GM23338 (cell line): ENCODE measurements around the gene PSMD2. TPM values are rescaled to one million over a fixed set of nuclear protein-coding genes. Genes with fewer than 3 reads are reported as not detected.

Experiments
- ATAC-seq: fragments of 200-7000 bp; cut with Tn5 transposase; 3 replicates; pipeline ENCODE4 v1.9.1; 2020
- DNase-seq: peaks from one replicate; pipeline ENCODE4 v3.0.0-alpha.2; 2015; ENCODE audit warnings: low spot score
- H2AFZ ChIP-seq: fragments of 200-600 bp; sonication (generic); 2 replicates; pipeline ENCODE4 v1.8.0; 2016; ENCODE audit warnings: antibody characterized with exemption, mild to moderate bottlenecking, moderate library complexity
- H3F3A ChIP-seq: fragments of 200-600 bp; sonication (generic); replicated peaks from 2 replicates; pipeline ENCODE4 v1.8.0; 2017; ENCODE audit warnings: antibody characterized with exemption, mixed run types, low read depth
- H3K27ac ChIP-seq: fragments of 200-600 bp; sonication (generic); 2 replicates; pipeline ENCODE4 v1.6.1; 2016; ENCODE audit warnings: low read depth
- H3K27me3 ChIP-seq: fragments of 200-600 bp; sonication (generic); 2 replicates; pipeline ENCODE4 v1.8.0; 2016; ENCODE audit warnings: mild to moderate bottlenecking, mixed run types, moderate library complexity; ENCODE audit not compliant: insufficient read depth
- H3K36me3 ChIP-seq: fragments of 200-600 bp; sonication (generic); 2 replicates; pipeline ENCODE4 v1.8.0; 2016; ENCODE audit warnings: mild to moderate bottlenecking; ENCODE audit not compliant: insufficient read depth
- H3K4me1 ChIP-seq: fragments of 200-600 bp; sonication (generic); 2 replicates; pipeline ENCODE4 v1.8.0; 2016; ENCODE audit warnings: mild to moderate bottlenecking, moderate library complexity; ENCODE audit not compliant: insufficient read depth
- H3K4me2 ChIP-seq: fragments of 200-600 bp; sonication (generic); 2 replicates; pipeline ENCODE4 v1.7.1; 2017; ENCODE audit warnings: mixed run types
- H3K4me3 ChIP-seq: fragments of 200-600 bp; sonication (generic); 2 replicates; pipeline ENCODE4 v1.6.1; 2016; ENCODE audit warnings: mixed run types
- H3K79me2 ChIP-seq: fragments of 200-600 bp; sonication (generic); replicated peaks from 2 replicates; pipeline ENCODE4 v1.8.0; 2017; ENCODE audit warnings: mild to moderate bottlenecking; ENCODE audit not compliant: insufficient read depth
- H3K9me2 ChIP-seq: fragments of 200-600 bp; sonication (generic); 2 replicates; pipeline ENCODE4 v1.8.0; 2017; ENCODE audit not compliant: insufficient read depth
- H4K20me1 ChIP-seq: fragments of 200-600 bp; sonication (generic); replicated peaks from 2 replicates; pipeline ENCODE4 v1.8.0; 2017; ENCODE audit warnings: mild to moderate bottlenecking; ENCODE audit not compliant: insufficient read depth
- H3K27ac Mint-ChIP-seq: 2 replicates; pipeline ENCODE4 v1.8.0; 2020; ENCODE audit warnings: inconsistent platforms, mild to moderate bottlenecking, moderate library complexity, mixed read lengths
- H3K27me3 Mint-ChIP-seq: 3 replicates; pipeline ENCODE4 v1.8.0; 2022; ENCODE audit warnings: low read depth, mild to moderate bottlenecking, moderate library complexity, mixed read lengths, inconsistent platforms; ENCODE audit not compliant: insufficient read depth, poor library complexity
- H3K36me3 Mint-ChIP-seq: 3 replicates; pipeline ENCODE4 v1.8.0; 2021; ENCODE audit warnings: low read depth, mild to moderate bottlenecking, inconsistent platforms, moderate library complexity, mixed read lengths
- H3K4me1 Mint-ChIP-seq: 3 replicates; pipeline ENCODE4 v1.8.0; 2020; ENCODE audit warnings: mild to moderate bottlenecking, inconsistent platforms, mixed read lengths
- H3K4me3 Mint-ChIP-seq: 3 replicates; pipeline ENCODE4 v1.8.0; 2021; ENCODE audit warnings: moderate library complexity, mild to moderate bottlenecking, inconsistent platforms, mixed read lengths
- H3K9me3 Mint-ChIP-seq: 3 replicates; pipeline ENCODE4 v1.8.0; 2020; ENCODE audit warnings: moderate library complexity, mild to moderate bottlenecking, inconsistent platforms, mixed read lengths
- CREB1 ChIP-seq: fragments of 250-450 bp; sonication (Bioruptor Pico); IDR thresholded peaks from 2 replicates; pipeline ENCODE4 v1.5.0; 2020; ENCODE audit warnings: low read depth, mild to moderate bottlenecking, moderate library complexity
- CTCF ChIP-seq, 2 experiments: fragments of 200-600 bp in 1 of 2; sonication (generic) in 1 of 2; conservative IDR thresholded peaks; 2 replicates each; pipeline versions ENCODE4 v1.5.1 to v1.6.1; 2016 to 2017; ENCODE audit warnings: antibody characterized with exemption in 2 of 2, low read depth in 2 of 2, mild to moderate bottlenecking in 2 of 2, moderate library complexity in 1 of 2
- ETS1 ChIP-seq: IDR thresholded peaks from 2 replicates; pipeline ENCODE4 v1.6.1; 2016; ENCODE audit warnings: antibody characterized with exemption
- EZH2 ChIP-seq: fragments of 200-600 bp; sonication (generic); IDR thresholded peaks from one replicate; pipeline ENCODE4 v1.8.0; 2017; ENCODE audit warnings: antibody characterized with exemption, mild to moderate bottlenecking, low read depth; ENCODE audit not compliant: unreplicated experiment
- EZH2phosphoT487 ChIP-seq: fragments of 200-600 bp; sonication (generic); IDR thresholded peaks from one replicate; pipeline ENCODE4 v1.8.1; 2018; ENCODE audit warnings: antibody characterized with exemption; ENCODE audit not compliant: unreplicated experiment
- JUNB ChIP-seq: IDR thresholded peaks from one replicate; pipeline ENCODE4 v1.6.1; 2016; ENCODE audit warnings: antibody characterized with exemption; ENCODE audit not compliant: unreplicated experiment
- NANOG ChIP-seq: IDR thresholded peaks from 2 replicates; pipeline ENCODE4 v1.6.1; 2016; ENCODE audit warnings: antibody characterized with exemption, borderline replicate concordance
- POLR2AphosphoS5 ChIP-seq: IDR thresholded peaks from 2 replicates; pipeline ENCODE4 v1.6.1; 2016; ENCODE audit warnings: antibody characterized with exemption, low read depth
- REST ChIP-seq: IDR thresholded peaks from one replicate; pipeline ENCODE4 v1.6.1; 2018; ENCODE audit warnings: antibody characterized with exemption; ENCODE audit not compliant: unreplicated experiment
- STAT1 ChIP-seq: IDR thresholded peaks from one replicate; pipeline ENCODE4 v1.6.1; 2016; ENCODE audit warnings: antibody characterized with exemption; ENCODE audit not compliant: unreplicated experiment
- ZNF114 ChIP-seq: fragments of 250-450 bp; sonication (Bioruptor Pico); IDR thresholded peaks from 2 replicates; pipeline ENCODE4 v1.5.0; 2020; ENCODE audit warnings: mild to moderate bottlenecking, moderate library complexity
- ZNF331 ChIP-seq: fragments of 250-450 bp; sonication (Bioruptor Pico); IDR thresholded peaks from 2 replicates; pipeline ENCODE4 v1.5.0; 2020; ENCODE audit warnings: low read depth, mild to moderate bottlenecking, moderate library complexity
- polyA plus RNA-seq: library from polyadenylated mRNA; unstranded; fragments of >200 nt; fragmentation: Nextera tagmentation; extraction: Ambion mirVana; gene quantifications from 2 replicates; pipeline ENCODE4 v1.2.1, GENCODE V29; 2016
- total RNA-seq: library from RNA; depleted of rRNA; stranded (reverse); fragments of >200 nt; shearing (Covaris generic); gene quantifications from 2 replicates; pipeline ENCODE4 v1.2.3, GENCODE V29; 2014

PSMD2 gene
- total and polyA plus RNA-seq, 2 experiments from 2014 or later, result 117 to 507 TPM

- peaks cover 3% of the 10 kb centered on the region; the same call in 1 of the 3 replicates for H3K9me3 Mint-ChIP-seq
- Histone ChIP-seq H4K20me1 (peaks cover 48% of the 10 kb centered on the region), H3K4me1 (peaks cover 18% of the 10 kb centered on the region), H3K79me2 (peaks cover 35% of the 10 kb centered on the region), H3K4me3 (no peak overlapping the region), H3K9me2 (no peaks in the 10 kb centered on the region), H3K27ac (peak overlapping the region; percentile 69; the same call in 1 of the 2 replicates), H3K36me3 (peaks cover 54% of the 10 kb centered on the region), H3K4me2 (no peak overlapping the region), H3F3A (peaks cover 62% of the 10 kb centered on the region), H2AFZ (no peak overlapping the region), H3K27me3 (no peaks in the 10 kb centered on the region)
- H3K36me3 Mint-ChIP-seq, result peaks cover 74% of the 10 kb centered on the region
- no peak for ATAC-seq
- H3K4me3 Mint-ChIP-seq, result no peak overlapping the region; the same call in 2 of the 3 replicates
- peaks cover 23% of the 10 kb centered on the region for H3K4me1 Mint-ChIP-seq
- no peak for DNase-seq
- 0 out of 2 replicates have a peak overlapping the region, but pooled peaks have one; percentile 13 for H3K27ac Mint-ChIP-seq
- TF ChIP-seq ETS1 (no peak), REST (no peak), EZH2phosphoT487 (no peak)
- peaks cover 34% of the 10 kb centered on the region for H3K27me3 Mint-ChIP-seq
Observed at GRCh38 chr3:184333190-184333589, 34.1 kb downstream of the PSMD2 start.

- ATAC-seq, result no peak
- H3K36me3 ChIP-seq, result peaks cover 48% of the 10 kb centered on the region
- H3K4me1 Mint-ChIP-seq, result peaks cover 27% of the 10 kb centered on the region
- TF ChIP-seq JUNB (no peak), CTCF (conservative IDR thresholded peaks at IDR 0.05; ENCODE audit: low read depth in 2 of 2) (no peak), ZNF331 (CRISPR knock-in tag) (no peak), ZNF114 (CRISPR knock-in tag) (no peak), NANOG (no peak), ETS1 (no peak), EZH2 (no peak), STAT1 (no peak), POLR2AphosphoS5 (no peak), REST (no peak), EZH2phosphoT487 (no peak), CREB1 (CRISPR knock-in tag) (no peak)
Observed at GRCh38 chr3:184333700-184334099, 34.7 kb downstream of the PSMD2 start.

More at GRCh38 chr3:184333700-184334099, 34.7 kb downstream of the PSMD2 start:
- Histone ChIP-seq H3K79me2 (peaks cover 32% of the 10 kb centered on the region), H3K27me3 (no peaks in the 10 kb centered on the region), H3K27ac (peak overlapping the region; percentile 69; the same call in 1 of the 2 replicates), H3K9me2 (no peaks in the 10 kb centered on the region), H4K20me1 (peaks cover 48% of the 10 kb centered on the region), H3F3A (peaks cover 62% of the 10 kb centered on the region), H3K4me1 (peaks cover 20% of the 10 kb centered on the region), H3K4me2 (no peak overlapping the region), H2AFZ (no peak overlapping the region), H3K4me3 (no peak overlapping the region)
- Mint-ChIP-seq H3K27ac (peak overlapping the region; percentile 9; the same call in 1 of the 2 replicates), H3K36me3 (peaks cover 68% of the 10 kb centered on the region), H3K4me3 (no peak overlapping the region; the same call in 2 of the 3 replicates), H3K9me3 (peaks cover 3% of the 10 kb centered on the region; the same call in 1 of the 3 replicates), H3K27me3 (peaks cover 36% of the 10 kb centered on the region)
- no peak for DNase-seq
